HS-27A (cell line): ENCODE data around the gene ZNF827.
"Not testable (repeated sequence)": the region's sequence is repeated elsewhere in the genome, so short reads cannot be mapped to it uniquely, and the experiment has no call there.

Experiments
- DNase-seq: peaks from one replicate; pipeline ENCODE4 v3.0.0-alpha.2; 2012; ENCODE audit warnings: low read depth, missing footprints

ZNF827 gene

DNA sequence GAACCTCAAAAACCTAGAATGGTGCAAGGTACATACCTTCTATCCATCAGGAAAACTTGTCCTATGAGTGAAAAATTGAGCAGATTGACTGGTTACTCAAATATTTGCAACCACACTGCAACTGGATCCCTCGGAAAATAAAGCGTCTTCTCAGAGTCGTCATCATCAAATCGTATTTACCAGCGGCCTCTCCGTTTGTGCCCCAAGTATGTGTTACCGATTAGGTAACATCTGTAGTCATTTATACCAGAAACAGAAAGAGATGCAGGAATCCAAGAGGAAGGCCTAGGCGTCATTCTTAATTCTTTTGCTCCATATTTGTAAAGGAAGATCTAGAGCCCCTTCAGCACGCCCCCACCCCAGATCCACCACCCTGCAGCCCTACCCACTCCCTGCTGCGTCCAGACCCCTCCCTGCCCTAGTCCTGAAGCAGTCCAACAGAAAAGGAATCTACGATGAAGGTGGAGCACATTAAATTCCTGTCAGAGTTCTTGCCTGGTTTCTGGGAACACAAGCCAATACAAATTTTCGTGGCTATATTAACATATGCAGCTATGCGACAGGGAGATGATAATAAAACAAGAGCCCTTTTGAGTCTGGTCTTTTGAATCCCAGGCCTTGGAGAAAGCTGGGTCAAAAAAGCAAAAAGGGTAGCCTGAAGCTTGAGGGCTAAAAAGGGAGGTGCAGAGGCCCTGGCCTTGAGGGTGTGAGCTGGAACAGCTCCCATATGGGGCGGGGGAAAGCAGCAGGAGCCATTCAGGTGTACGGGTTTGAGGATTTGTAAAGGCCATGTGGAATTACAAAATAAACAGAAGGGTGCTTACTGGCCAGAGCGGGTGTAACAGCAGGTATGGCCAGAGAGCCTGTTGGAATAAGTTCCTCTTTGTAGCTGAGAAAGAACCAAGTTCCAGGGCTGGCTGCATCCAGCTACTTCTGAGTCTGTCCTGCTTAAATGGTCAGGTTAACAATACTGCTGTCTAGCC is 77.0 kb downstream of the ZNF827 start:
- DNase-seq, result no peak

GRCh38 chr4:145860897-145861296 is 77.7 kb downstream of the ZNF827 start:
- no peak for DNase-seq

GRCh38 chr4:145860446-145860845 is 78.2 kb downstream of the ZNF827 start:
- no peak for DNase-seq

DNA sequence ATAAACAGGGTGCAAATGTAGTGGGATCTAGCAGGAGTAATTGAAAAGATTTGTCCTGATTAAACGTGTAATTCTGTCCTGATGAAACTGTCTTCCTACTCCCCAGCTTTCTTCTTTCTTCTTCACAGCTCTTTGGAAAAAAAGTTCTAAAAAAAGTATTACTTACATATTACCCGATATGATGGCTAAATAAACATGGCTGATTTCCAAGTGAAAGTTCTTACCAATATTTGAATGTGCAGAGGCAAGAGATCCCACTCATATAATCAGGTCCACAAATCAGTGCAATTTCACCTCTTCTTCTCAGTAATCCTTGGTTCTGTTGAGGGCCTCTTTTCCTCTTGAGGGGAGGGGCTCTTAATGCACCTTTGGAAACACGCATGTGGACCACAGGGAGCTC is 78.7 kb downstream of the ZNF827 start:
- no peak for DNase-seq

DNA sequence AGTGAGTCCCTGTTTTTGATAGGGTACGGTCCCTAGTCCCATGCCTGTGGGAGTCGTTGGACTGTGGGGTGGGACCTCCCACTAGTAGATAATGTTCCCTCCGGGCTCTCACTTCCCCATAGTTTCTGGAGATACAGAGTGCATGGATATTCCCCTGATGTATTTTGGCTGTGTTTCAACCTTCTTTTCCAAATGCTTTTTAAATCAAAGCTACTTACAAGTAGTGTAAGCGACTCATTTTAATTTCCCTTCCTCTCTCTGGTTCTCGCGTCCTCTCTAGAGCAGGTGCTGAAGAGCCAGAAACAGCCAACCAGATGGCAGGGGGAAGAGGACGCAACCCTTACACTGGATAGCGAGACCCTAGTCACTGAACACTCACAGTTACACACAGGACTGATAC is 79.2 kb downstream of the ZNF827 start:
- no peak for DNase-seq

DNA sequence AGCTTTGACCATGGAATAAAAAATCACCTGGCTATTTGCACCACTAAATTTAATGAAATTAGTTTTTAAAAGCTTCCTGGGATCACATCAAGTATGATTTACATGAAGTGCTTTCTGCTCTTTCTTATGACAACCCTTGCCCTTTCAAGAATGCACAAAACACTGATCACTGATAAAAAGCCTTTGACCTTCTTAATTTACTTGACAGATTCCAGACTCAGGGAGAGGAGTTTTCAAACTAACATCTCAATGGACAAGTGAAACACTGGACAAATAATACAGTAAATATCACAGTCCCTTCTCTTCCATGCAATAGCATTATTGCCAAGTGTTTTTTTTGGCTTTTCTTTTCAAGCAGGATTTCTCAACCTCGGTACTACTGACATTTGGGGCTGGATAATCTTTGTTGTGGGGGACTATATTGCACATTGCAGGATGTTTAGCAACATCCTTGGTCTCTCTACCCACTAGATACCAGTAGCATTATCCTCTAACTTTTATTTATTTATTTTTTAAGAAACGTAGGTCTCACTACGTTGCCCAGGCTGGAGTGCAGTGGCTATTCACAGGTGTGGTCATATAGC is 86.3 kb downstream of the ZNF827 start:
- DNase-seq, result no peak

DNA sequence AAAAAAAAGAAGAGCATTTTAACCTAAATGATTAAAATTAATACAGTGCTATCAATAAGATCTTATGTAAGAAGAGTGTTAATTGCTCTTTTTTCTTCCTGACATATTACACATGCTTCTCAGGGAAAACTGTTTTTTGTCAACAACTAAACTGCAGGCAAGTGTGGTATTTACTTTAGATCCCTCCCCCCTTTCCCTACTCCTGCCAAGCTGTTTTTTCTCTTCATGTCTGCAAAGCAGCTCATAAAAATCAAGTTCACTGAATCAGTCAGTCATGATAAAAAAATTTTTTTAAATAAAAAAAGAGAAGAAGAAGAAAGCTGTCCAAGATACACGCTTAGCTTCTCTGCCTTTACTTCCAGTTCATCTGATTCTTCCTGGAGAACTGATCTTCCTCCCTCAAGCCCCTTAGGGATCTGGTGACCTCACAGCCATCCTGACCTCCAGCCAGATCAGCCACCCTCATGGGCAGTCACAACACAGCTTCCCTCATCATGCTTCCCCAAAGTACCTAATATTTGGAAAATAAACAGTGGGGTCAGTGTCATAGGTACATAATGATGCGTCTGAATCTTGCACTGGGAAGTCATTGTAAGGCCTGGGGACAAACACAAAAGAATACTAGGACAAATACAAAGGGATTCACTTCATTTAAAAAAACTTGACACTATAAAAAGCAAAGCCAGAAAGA is 87.0 kb downstream of the ZNF827 start:
- no peak for DNase-seq

DNA sequence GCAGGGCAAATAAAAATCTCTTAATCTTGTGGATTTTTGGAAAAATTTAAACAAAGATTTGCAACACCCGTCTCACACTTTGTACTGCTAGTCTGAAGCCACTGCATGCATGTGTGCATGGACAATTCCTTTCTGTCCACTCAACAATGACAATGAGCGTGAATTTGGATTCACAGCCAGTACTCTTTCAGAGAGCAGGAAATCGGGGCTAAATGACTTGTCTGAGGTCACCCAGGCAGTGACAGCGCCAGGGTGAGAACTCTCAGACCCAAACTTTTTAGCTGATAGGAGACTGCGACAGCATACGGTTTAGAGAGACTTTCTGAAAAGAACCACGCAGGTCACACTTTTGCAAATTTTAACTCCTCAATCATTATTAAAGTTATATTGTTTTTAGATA is 90.9 kb downstream of the ZNF827 start:
- DNase-seq, result no peak

DNA sequence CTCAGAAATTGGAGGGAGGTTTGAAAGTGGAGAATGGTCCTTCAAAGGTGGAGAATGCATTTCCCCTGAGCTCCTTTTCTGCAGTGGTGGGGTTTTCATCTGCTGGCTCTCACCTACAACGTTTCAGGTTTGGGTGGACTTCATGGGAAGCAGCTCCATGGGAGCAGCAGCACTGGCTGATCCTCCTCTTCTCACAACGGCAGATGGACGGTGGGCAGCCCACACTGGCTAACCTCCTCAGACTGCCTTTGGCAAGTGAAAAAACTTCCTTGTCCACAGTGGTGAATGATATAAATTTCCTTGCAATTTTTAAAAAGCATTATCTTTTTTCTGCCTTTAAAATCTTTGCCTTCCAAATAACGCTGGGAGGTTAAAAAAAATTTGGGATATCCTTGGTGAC is 93.5 kb downstream of the ZNF827 start:
- no peak for DNase-seq

GRCh38 chr4:145843639-145844038 is 95.0 kb downstream of the ZNF827 start:
- DNase-seq, result no peak

GRCh38 chr4:145843148-145843547 is 95.5 kb downstream of the ZNF827 start:
- DNase-seq, result peak; percentile 31

- DNase-seq, result peak; percentile 15
Measured at GRCh38 chr4:145842224-145842887, 96.3 kb downstream of the ZNF827 start.

GRCh38 chr4:145840801-145841200 is 97.8 kb downstream of the ZNF827 start:
- no peak for DNase-seq

DNA sequence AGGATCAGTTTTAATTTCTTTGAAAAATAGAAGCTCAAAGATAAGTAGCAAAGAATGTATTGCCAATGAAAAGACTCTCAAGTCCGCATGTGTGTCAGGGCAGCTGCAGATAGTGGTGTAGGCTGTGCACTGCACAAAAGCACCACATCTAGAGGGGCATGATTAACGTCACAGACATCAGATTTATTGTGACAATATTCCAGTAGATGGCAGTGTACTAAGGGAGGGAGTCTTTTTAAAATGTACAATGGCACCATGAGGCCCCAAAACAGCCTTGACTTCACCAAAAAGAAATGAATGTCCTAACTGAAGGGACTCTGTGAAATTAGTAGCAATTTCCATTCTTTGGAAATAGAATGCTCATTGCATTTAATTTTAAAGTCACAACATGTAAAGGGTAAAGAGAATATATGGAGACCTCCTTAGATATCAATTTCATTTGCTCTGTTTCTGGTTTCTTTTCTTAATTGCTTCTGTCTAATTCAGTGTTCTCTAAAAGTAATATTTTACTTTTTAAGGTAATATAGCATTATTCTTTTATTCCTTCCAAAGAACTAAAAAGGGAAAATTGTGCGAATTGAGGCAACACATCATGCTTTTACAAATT is 98.4 kb downstream of the ZNF827 start:
- DNase-seq, result no peak

- no peak for DNase-seq
Measured at GRCh38 chr4:145839151-145839550, 99.5 kb downstream of the ZNF827 start.

- DNase-seq, result not testable (repeated sequence)
Measured at GRCh38 chr4:145832384-145832783, 106.2 kb downstream of the ZNF827 start.

DNA sequence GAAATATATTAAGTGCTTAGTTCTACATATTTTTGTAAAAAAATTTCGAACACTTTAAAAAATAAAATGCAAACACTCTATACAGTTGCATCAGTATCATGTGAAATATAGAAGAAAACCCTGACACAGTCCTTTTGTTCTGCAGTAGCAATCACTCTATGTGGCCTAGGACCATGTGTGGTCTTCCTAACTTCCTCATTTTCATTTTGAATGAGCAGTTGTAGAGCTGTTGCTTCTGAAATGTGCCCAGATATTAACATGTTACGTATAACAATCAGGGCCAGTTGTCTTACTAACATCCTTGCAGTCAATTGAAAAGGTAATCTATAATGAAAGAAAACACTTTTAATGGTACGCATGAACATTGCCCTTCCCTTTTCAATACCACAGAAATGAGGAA is 107.9 kb downstream of the ZNF827 start:
- DNase-seq, result no peak

- DNase-seq, result no peak
Measured at GRCh38 chr4:145829629-145830395, 108.8 kb downstream of the ZNF827 start.

GRCh38 chr4:145828802-145829485 is 109.7 kb downstream of the ZNF827 start:
- no peak for DNase-seq

DNA sequence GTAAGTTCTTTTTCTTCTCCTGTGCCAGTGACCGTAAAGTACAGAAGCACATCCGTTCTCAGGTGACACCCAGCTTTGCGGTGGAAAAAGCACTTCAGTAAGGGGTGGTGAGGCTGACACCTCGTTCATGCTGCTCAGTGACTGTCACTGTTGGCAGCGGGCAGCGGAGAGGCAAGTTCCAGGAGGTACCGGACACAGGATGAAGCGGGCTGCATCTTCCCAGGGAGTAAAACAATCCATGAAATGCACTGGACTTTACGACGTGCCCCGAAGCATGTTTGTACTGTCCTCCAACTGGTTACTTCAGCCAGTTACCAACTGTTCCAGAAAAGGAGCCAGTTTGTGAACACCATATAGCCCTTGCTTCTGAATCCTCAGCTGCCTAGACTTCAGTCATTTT is 110.7 kb downstream of the ZNF827 start:
- no peak for DNase-seq

DNA sequence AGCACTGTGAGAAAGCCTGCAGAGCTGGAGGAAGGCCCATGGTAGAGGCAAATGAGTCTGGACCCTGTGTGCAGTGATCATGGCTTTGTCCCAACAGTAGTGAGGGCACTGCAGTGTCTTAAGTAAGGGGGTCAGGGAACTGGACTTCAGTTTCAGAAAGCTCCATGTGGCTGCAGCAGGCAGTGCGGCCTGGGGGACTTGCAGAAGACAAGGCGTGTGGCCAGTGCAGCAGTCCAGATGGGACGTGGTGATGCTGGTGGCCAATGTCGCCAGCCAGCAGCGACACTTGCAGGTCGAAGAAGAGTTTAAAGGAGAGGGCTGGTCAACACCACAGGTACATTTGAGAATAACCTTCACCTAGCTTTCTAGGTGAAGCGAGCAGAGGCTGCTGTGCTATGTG is 113.4 kb downstream of the ZNF827 start:
- DNase-seq, result no peak
